Globus pallidus (tissue), 1 donor: ENCODE data around the gene UBQLN4.
A peak's percentile ranks its signal among the peaks of the same experiment; 100 is the strongest.

Experiments
- DNase-seq: peaks from one replicate; pipeline ENCODE4 v3.0.0-alpha.2; 2015; ENCODE audit warnings: low spot score

Gene UBQLN4

GRCh38 chr1:156053768-156054499, at the start of gene UBQLN4:
Gene UBQLN4 (minus strand): TSS chr1:156053798. CDS start chr1:156053701, 97 bp downstream.
- peak; percentile 92 for DNase-seq

DNA sequence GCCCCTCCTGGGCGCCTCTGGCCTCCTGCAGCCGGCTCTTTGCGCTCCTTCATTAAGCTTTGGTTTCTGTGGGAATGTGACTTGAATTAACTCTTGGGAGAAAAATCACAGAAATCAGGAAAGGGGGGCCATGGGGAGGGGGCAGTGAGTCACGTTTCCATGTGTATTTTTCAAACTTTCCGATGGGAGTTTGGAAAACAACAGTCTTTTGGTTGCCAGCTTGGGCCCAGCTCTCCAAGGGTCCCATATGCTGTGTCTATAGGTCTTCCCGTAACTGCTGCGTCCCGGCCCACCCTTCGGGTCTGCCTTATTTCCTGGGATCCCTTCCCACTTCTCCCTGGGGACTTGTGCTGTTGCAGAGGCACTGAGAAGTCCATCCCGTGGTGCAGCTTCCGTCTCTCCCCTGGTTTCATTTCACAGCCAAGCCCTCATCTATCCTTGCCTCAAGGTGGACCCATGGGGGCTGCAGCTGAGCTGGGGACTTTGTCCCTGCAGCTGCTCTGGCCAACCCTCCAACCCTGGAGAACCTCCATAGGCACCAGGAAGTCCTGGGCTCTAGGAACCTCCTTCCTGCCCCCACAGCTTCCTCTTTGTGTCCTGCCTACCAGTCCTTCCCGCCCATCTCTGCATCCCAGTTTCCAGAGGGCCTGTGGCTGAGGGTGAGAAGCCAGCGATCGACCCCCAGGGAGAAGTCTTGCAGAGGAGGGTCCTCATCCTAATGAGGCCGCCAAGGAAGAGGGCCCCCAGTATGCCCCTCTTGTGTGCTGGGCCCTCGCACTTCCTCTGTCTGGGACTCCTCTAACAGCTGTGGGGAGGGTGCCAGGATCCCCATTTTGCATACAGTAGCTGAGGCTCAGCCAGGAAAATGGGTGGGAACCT, 49.3 kb upstream of the UBQLN4 start:
- no peak for DNase-seq

DNA sequence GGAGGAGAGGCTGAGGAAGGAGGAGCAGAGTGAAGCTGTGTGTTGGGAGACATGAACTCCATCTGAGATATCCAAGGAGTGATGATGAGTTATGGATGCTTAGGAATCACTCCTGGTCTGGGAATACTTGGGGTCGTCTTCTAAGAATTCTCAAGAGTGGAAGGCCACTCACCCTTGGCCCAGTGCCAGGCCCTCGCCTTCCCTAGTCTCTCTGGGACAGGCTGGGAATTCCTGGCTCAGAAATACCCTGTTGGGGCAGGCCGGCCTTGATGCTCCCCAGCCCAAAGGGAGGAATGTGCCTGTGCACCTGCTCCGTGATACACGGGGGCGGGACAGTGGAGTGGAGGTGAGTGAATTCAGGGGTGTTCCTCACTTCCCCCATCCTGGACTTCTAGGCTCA, 48.3 kb upstream of the UBQLN4 start:
- no peak for DNase-seq

GRCh38 chr1:156100205-156100995, 46.8 kb upstream of the UBQLN4 start:
- no peak for DNase-seq

DNA sequence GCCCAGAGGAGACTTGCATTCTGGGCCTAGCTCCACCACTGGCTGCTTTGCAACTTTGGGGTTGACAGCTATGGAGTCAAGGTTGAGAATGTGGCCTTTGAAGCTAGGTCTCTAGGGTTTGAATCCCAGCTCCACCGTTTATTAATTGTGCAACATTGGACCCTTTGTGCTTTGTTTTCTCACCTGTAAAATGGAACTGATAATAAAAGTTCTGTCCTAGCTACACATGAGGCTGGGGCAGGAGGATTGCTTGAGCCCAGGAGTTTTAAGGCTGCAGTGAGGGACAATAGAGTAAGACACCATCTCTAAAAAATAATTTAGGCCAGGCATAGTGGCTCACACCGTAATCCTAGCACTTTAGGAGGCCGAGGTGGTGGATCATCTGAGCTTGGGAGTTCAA, 45.7 kb upstream of the UBQLN4 start:
- no peak for DNase-seq

- DNase-seq, result no peak
Observed at GRCh38 chr1:156098784-156099183, 45.2 kb upstream of the UBQLN4 start.

GRCh38 chr1:156097499-156098178, 44.0 kb upstream of the UBQLN4 start:
- no peak for DNase-seq

DNA sequence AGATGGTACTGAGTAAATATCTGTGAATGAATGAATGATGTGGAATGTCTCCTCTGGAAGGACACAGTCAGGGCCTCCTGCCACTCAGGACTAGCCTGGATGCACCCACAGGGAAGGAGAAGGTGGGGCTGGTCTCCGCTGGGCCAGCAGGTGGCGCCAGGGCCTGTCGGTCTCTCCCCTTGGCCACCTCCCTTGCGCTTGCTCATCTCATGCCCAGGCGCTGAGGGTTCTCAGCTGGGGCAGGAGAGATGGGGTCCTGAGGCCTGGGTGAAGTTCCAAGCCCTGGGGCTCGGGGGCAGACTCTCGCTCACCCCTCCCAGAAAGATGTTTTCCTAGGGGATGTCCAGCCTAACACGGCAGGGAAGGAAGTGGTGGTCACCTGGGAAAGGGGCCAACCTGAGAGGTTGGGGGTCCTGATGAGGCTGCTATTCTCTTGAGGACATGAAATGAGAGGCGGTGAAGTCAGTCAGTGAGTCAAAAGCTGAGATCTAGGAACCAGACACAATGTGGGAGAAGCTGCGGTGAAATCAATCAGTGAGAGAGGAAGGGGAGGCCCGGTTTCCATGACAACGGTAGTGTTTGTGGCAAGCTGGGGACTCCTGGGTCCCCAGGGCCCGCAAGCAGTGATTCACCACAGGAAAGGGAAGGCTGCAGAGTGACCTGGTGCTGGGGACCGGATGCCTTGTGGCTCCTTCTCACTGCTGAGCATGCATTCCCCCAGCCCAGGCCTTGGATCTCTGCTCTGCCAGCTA, 43.2 kb upstream of the UBQLN4 start:
- DNase-seq, result peak; percentile 82

GRCh38 chr1:156095906-156096508, 42.4 kb upstream of the UBQLN4 start:
- no peak for DNase-seq

- no peak for DNase-seq
Observed at GRCh38 chr1:156091610-156092009, 38.0 kb upstream of the UBQLN4 start.

DNA sequence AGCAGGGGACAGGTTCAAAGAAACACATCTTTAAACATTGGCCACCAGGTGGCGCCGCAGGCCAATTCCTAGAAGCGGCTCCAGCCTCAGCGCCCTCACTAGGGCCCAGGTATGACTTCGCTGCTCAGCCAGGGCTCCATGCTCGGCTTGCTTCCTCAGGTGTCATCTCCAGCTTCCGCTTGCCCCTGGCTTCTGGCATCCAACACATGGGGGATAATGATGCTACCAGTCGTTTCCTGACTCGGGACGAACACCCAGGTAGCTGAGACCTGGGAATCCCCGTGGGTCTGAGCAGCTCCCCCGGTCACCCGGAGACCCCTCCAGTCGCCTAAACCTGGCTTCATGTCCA, 37.2 kb upstream of the UBQLN4 start:
- DNase-seq, result peak; percentile 73

- no peak for DNase-seq
Observed at GRCh38 chr1:156090138-156090839, 36.7 kb upstream of the UBQLN4 start.

DNA sequence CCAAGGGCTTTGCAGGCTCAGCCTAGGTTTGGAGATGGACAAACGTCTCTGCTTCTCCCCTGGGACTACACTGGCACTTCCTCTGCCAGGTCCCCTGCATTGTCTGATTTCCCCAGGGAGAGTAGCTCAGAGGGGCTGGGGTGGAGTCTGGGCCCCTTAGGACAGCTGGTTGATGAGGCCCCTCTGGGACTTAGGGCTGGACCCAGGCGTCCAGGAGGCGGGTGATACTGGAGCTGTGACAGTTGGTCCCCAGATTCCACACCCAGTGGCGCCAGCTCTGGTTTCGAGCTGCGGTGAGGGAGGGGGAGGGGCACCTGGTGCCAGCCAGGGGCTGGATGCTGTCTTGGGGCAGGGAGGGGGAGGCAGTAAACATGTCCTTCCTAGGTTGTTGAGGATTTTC, 36.1 kb upstream of the UBQLN4 start:
- DNase-seq, result no peak

- DNase-seq, result no peak
Observed at GRCh38 chr1:156086256-156086662, 32.7 kb upstream of the UBQLN4 start.

DNA sequence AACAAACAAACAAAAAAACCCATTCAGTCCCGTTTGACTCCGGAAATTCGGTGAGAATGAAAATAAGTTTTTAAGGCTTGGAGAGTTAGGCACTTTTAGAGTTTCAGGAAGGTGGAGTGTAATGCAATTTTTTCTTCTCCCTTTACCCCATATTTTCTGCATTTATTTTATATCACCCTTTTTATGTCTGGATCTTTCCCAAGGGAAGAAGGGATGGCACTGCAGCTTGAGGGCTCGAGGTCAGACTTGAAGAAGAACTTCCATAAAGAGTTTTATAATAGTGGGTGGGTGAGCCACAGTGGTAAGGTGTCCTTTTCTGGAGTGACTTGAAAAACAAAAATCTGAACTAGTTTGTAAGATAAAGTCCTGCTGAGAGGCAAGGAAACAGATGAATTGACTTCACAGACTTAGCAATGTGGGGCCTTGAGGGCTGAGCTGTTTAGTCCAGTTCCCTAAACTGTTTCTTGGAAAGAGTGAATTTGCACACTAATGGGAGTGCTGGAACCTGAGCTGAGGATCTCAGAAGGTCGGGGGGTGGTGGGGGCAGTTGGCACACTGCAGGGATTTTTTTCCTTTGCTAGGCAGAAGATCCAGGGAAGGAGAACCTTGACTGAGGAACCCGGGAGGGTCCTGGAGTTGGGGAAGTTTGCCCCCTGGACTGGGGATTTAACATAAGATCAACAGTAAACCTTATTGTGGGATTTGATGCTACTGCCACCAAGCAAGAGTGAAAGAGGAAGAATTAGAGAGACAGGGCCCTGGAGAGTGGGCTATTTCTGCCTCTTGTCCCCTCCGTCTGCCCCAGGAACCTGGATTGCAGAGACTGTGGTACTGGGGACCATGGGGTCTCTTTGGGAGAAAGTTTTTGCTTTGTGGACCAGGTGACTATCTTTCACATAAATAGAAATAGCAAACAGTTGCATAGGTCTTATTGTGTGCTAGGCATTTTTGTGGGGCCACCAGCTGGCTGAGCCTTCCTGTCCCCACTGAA, 30.5 kb upstream of the UBQLN4 start:
- no peak for DNase-seq

- peak; percentile 64 for DNase-seq
Observed at GRCh38 chr1:156082309-156083091, 28.9 kb upstream of the UBQLN4 start, which contains the start of gene MEX3A. Gene MEX3A (minus strand): TSS chr1:156082465. CDS start chr1:156081998, 467 bp downstream.

GRCh38 chr1:156081917-156082308, 28.3 kb upstream of the UBQLN4 start:
- no peak for DNase-seq
